WERI-Rb-1 (cell line): ENCODE measurements around the gene ARMC9.

Source experiments
- DNase-seq: peaks from one replicate; pipeline ENCODE4 v3.0.0-alpha.2; 2020
- H3K27ac ChIP-seq: fragments of 250-450 bp; sonication (Bioruptor Pico); 2 replicates; pipeline ENCODE4 v1.5.1; 2020; ENCODE audit warnings: mild to moderate bottlenecking, moderate library complexity
- H3K27me3 ChIP-seq: fragments of 250-450 bp; sonication (Bioruptor Pico); 2 replicates; pipeline ENCODE4 v1.5.1; 2021; ENCODE audit warnings: mild to moderate bottlenecking, low read depth, moderate library complexity; ENCODE audit not compliant: insufficient read depth, severe bottlenecking
- H3K36me3 ChIP-seq: fragments of 250-450 bp; sonication (Bioruptor Pico); 2 replicates; pipeline ENCODE4 v1.5.1; 2020; ENCODE audit warnings: mild to moderate bottlenecking, moderate library complexity
- H3K4me3 ChIP-seq: 2 replicates; pipeline ENCODE4 v1.5.1; 2011; ENCODE audit warnings: low read depth, mild to moderate bottlenecking, control low read depth, low read length
- H3K9me3 ChIP-seq: fragments of 250-450 bp; sonication (Bioruptor Pico); 2 replicates; pipeline ENCODE4 v1.5.1; 2021; ENCODE audit warnings: mild to moderate bottlenecking, moderate library complexity; ENCODE audit not compliant: severe bottlenecking
- TF ChIP-seq, protein P1 (sequence below): IDR thresholded peaks from 2 replicates; pipeline ENCODE4 v1.5.1; 2011; ENCODE audit warnings: low read depth, mild to moderate bottlenecking, control low read depth, inconsistent platforms, low read length

Gene ARMC9

DNA sequence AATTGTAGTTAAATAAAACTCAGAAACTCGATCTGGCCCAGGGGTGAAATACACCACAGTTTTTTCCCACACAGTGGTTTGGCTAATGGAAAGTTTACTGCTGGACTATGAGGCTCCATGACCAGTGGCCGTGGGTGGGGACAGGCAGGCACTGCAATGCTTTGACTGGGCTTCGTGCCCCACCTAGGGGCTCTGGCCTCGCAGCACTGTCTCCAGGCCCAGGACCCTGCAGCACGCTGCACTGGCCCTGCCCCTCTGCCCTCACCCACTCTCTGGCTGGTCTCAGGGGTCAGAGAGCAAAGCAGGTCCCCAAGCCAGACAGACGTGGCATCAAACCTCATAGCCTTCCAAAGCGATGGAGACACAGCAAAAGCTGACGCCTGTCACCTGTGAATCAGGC lies 183.7 kb downstream of the ARMC9 start:
- H3K4me3 ChIP-seq: no peak overlapping the region
- no peaks in the 10 kb centered on the region for H3K36me3 ChIP-seq
- peaks cover 3% of the 10 kb centered on the region for H3K9me3 ChIP-seq
- no peaks in the 10 kb centered on the region for H3K27me3 ChIP-seq
- no peak overlapping the region for H3K27ac ChIP-seq
- TF ChIP-seq, protein P1, sequence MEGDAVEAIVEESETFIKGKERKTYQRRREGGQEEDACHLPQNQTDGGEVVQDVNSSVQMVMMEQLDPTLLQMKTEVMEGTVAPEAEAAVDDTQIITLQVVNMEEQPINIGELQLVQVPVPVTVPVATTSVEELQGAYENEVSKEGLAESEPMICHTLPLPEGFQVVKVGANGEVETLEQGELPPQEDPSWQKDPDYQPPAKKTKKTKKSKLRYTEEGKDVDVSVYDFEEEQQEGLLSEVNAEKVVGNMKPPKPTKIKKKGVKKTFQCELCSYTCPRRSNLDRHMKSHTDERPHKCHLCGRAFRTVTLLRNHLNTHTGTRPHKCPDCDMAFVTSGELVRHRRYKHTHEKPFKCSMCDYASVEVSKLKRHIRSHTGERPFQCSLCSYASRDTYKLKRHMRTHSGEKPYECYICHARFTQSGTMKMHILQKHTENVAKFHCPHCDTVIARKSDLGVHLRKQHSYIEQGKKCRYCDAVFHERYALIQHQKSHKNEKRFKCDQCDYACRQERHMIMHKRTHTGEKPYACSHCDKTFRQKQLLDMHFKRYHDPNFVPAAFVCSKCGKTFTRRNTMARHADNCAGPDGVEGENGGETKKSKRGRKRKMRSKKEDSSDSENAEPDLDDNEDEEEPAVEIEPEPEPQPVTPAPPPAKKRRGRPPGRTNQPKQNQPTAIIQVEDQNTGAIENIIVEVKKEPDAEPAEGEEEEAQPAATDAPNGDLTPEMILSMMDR: no peak
- DNase-seq: no peak

DNA sequence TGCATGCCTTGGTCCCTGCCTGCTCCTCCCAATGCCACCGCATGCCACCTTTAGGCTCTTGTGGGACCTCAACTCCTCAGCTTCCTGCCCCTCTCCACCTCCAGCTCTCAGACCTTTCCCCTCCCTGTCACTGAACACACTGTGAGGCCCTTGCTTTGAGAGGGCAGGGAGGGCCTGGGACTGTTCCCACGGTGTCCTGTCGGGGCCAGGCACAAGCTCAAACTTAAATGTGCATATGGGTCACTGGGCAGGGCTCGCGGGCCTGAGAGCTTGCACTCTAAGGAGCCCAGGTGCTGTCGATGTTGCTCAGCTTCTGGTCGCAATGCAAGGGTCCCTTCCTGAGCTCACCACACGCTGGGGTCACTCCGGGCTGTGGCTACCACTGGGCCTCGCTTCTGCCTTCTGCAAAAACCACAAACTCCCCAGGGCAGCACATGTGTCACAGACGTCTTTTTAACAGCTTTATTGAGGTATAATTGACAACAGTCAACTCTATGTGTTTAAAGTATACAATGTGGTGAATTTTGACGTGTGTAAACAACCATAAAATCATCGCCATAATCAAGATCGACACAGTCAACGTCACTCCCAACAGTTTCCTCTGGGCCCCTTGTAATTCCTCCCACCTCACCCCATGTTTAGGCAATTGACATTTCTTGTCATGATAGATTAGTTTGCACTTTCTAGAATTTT lies 185.1 kb downstream of the ARMC9 start:
- TF ChIP-seq, protein P1: no peak
- no peaks in the 10 kb centered on the region for H3K36me3 ChIP-seq
- no peak overlapping the region for H3K27ac ChIP-seq

DNA sequence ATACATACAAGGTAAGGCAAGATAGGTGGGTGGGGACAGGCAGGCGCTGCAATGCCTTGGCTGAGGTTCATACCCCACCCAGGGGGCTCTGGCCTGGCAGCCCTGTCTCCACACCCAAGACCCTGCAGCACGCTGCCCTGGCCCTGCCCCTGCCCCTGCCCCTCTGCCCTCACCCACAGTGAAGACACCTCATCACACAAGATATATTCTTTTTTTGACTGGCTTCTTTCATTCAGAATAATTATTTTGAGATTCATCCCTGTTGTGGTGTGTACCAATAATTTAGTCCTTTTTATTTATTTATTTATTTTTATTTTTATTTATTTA lies 185.6 kb downstream of the ARMC9 start:
- H3K27ac ChIP-seq: no peak overlapping the region
- no peaks in the 10 kb centered on the region for H3K36me3 ChIP-seq
- TF ChIP-seq, protein P1: no peak
- no peaks in the 10 kb centered on the region for H3K27me3 ChIP-seq
- no peak overlapping the region for H3K4me3 ChIP-seq
- DNase-seq: no peak
- peaks cover 3% of the 10 kb centered on the region for H3K9me3 ChIP-seq

More for the DNA sequence above, 185.1 kb downstream of the ARMC9 start:
- H3K9me3 ChIP-seq: peaks cover 3% of the 10 kb centered on the region
- no peak overlapping the region for H3K4me3 ChIP-seq
- DNase-seq: no peak
- no peaks in the 10 kb centered on the region for H3K27me3 ChIP-seq

DNA sequence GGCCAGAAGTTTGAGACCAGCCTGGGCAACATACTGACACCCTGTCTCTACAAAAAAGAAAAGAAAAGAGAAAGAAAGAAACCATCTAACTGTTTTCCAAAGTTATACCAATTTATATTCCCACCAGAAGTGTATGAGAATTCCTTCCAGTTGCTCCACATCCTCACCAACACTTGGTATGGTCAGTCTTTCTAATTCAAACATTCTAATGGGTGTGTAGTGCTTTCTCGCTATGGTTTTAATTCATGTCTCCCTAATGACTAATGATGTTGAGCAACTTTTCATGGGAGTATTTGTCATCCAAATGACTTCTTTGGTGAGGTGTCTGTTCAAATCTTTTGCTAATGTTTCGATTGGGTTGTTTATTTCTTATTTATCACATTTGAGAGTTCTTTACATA lies 186.5 kb downstream of the ARMC9 start:
- Histone ChIP-seq H3K36me3 (no peaks in the 10 kb centered on the region), H3K9me3 (peaks cover 3% of the 10 kb centered on the region), H3K27ac (no peak overlapping the region), H3K4me3 (no peak overlapping the region), H3K27me3 (no peaks in the 10 kb centered on the region)
- DNase-seq: no peak
- TF ChIP-seq, protein P1: no peak

DNA sequence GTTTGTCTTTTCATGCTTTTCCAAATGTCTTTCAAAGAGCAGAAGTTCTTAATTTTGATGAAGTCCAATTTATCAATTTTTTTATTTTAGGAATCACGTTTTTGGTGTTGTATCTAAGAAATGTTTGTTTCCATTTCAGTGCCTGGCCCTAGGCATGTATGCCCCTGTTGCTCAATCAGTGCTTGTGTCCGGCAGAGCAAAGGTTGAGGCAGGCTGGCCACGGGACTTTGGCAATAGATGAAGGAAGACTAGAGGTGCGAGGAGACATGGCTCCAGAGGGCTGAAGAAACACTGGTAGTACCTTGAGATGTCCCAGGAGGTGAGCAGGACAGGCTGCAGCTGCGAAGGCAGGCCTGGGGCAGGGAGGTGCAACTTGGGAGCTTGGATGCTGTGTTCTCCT lies 187.0 kb downstream of the ARMC9 start:
- H3K4me3 ChIP-seq: no peak overlapping the region
- TF ChIP-seq, protein P1: no peak
- no peak overlapping the region for H3K27ac ChIP-seq
- H3K9me3 ChIP-seq: peaks cover 3% of the 10 kb centered on the region
- DNase-seq: no peak
- H3K27me3 ChIP-seq: no peaks in the 10 kb centered on the region
- H3K36me3 ChIP-seq: no peaks in the 10 kb centered on the region

DNA sequence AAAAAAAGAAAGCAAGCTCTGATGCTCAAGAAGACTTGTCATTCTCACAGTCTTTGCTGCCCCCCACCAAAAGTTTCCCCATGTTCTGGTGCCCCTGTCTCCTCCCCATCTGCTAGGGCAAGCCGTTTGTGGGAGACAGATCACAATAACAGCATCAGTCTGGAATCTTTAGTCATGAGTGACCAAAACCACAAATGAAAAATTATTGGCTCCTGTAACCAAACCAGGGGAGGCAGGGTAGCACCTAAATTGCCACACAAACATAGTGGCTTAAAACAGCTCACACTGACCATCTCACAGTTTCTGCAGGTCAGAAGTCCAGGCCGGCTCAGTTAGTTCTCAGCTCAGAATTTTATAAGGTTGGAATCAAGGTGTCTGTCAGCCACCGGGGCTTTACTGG lies 188.0 kb downstream of the ARMC9 start:
- no peak for DNase-seq
- H3K27me3 ChIP-seq: no peaks in the 10 kb centered on the region
- no peak overlapping the region for H3K4me3 ChIP-seq
- TF ChIP-seq, protein P1: no peak
- no peaks in the 10 kb centered on the region for H3K36me3 ChIP-seq
- H3K27ac ChIP-seq: no peak overlapping the region
- peaks cover 3% of the 10 kb centered on the region for H3K9me3 ChIP-seq
